GM21526 (cell line): ENCODE data around the gene DEFB118.
"Not testable (repeated sequence)": the region's sequence is repeated elsewhere in the genome, so short reads cannot be mapped to it uniquely, and the experiment has no call there.

Experiments
- ATAC-seq: cut with Tn5 transposase; IDR thresholded peaks from one replicate; pipeline ENCODE4 v1.9.1; 2021; ENCODE audit warnings: moderate library complexity; ENCODE audit not compliant: unreplicated experiment, low FRiP score

Gene DEFB118, protein sequence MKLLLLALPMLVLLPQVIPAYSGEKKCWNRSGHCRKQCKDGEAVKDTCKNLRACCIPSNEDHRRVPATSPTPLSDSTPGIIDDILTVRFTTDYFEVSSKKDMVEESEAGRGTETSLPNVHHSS

DNA sequence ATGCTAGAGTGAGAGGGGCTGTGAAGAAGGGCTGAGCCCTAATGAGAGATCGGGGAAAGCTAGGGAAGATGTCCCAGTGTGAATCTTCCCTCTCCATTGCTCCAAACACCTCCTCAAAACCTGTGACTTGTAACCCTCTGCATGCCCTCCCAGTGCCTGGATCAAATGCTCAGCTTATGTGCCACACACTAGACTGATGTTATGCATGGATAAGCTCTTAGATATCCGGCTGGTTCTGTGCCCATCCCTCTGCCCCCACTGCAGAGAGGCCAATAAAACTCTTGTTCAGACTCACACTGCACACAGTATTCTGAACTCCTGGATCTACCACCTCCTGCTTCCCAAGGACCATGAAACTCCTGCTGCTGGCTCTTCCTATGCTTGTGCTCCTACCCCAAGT, at the start of gene DEFB118:
DEFB118 (plus strand) TSS at position 301 of the 400 bp plus-strand sequence; CDS start at position 351, 50 bp downstream.
- ATAC-seq: no peak

DNA sequence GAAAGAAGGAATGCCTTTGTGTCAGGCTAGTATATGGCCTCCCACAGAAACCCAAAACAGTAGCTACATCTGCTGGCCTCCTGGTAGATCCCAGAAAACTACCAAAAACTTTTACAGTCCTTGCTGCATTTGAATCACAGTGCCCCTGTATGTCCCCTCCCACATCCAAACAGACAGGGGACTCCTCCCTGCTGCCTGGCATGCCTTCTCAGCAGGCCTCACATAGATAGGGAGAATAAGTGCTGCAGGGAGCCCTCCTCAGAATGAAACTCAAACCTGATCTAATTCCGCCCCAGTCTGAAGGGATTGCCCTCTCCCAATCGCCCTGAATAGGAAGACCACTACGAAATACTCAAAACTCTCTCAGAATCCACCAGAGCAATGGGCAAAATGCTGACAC, 45.9 kb upstream of the DEFB118 start:
- ATAC-seq: no peak

DNA sequence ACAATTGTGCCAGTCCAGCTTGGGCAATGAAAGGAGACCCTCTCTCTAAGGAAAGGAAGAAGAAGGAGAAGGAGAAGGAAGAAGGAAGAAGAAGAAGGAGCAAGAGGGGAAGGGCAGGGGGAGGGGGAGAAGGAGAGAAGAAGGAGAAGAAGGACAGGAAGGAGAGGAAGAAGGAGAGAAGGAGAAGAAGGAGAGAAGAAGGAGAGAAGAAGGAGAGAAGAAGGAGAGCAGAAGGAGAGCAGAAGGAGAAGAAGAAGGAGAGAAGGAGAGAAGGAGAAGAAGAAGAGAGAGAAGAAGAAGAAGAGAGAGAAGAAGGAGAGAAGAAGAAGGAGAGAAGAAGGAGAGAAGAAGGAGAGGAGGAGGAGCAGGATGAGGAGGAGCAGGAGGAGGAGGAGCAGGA, 37.5 kb upstream of the DEFB118 start:
- ATAC-seq: no peak

- no peak for ATAC-seq
Observed at GRCh38 chr20:31341470-31341869, 26.9 kb upstream of the DEFB118 start.

DNA sequence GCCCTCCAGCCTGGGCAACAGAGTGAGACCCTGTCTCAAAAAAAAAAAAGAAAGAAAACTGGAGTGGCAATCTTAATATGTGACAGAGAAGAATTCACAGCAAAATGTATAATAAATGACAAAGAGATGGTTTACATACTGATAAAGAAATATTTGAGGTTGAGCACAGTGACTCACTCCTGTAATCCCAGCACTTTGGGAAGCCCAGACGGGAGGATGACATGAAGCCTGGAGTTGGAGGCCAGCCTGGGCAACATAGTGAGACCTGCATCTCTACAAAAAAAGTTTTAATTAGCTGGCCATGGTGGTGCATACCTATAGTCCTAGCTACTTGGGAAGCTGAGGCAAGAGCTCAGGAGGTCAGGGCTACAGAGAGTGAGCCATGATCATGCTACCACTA, 12.4 kb upstream of the DEFB118 start:
- ATAC-seq: no peak

- no peak for ATAC-seq
Observed at GRCh38 chr20:31363295-31363694, 5.1 kb upstream of the DEFB118 start.

- ATAC-seq: not testable (repeated sequence)
Observed at GRCh38 chr20:31364272-31364671, 4.1 kb upstream of the DEFB118 start.

GRCh38 chr20:31374346-31374745, 5.9 kb downstream of the DEFB118 start:
- no peak for ATAC-seq

DNA sequence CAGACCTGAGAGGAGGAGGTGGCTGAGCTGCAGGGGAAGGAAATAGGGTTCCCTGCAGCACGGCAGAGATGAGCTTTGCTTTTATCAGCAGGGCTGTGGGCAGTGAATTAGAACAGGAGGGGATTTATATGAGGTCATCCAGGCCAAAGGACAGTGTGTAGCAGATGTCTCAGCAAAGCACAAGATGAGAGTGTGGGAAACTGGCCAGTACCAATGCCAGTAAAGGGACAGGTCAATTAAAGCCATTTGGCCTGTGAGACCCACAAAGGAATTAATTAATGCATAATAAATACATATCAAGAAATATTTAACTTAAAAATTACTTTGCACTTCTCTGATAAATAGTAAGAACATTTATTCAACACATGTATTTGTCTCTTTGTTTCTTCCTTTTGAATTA, 22.1 kb downstream of the DEFB118 start, which contains the start of gene DEFB119:
DEFB119 (minus strand) TSS at position 101 of the 400 bp plus-strand sequence. CDS start 107 bp downstream, outside the sequence.
- ATAC-seq: no peak

DNA sequence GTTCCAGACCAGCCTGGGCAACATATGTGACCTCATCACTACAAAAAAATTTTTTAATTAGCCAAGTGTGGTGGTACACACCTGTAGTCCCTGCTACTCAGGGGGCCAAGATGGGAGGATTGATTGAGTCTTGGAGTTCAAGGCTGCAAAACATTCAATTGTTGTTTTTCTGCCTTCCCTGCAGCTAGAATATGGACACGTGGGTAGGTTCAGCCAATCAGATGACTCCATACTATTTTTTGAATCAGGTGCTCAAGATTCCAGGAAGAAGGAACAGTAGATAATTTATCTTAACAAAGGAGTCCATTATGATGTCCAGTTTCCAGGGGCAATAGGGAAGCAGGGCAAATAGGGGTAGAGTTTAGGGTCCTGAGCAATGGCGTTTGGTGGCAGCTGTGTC, 24.4 kb downstream of the DEFB118 start:
- no peak for ATAC-seq

GRCh38 chr20:31394900-31395299, 26.5 kb downstream of the DEFB118 start:
- ATAC-seq: no peak

DNA sequence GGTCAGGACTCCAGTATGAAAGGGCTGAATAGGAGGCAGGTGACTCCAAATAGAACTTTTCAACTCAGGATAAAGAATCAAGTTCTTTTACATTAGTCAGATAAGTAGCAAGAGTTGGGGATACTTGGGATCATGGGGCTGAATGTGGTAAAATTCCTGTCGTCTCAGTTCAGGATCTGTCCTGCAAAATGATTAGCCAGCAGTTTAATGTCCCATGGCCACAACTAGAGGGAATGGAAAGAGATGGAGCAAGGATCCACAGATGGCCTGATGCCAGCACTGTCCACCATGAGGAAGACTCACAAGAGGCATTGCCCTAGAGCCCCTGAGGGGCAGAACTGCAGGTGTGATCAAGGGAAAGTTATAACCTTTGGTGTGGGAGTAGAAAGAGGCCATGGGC, 35.5 kb downstream of the DEFB118 start:
- no peak for ATAC-seq

- ATAC-seq: no peak
Observed at GRCh38 chr20:31406115-31406514, 37.7 kb downstream of the DEFB118 start, which contains the start of gene DEFB121. TSS of gene DEFB121 (minus strand) at chr20:31406215. CDS start at chr20:31406152, 63 bp downstream.

DNA sequence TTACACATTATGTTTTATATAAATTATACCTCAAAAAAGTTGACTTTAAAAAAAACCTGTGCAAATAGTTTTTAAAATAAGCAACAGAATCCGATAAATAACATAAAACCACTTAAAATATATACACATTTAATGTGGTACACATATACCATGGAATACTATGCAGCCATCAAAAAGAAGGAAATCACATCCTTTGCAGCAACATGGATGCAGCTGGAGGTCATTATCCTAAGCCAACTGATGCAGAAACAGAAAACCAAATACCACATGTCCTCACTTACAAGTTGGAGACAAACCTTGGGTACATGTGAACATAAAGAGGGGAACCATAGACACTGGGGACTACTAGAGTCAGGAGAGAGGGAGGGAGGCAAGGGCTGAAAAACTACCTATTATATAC, 41.6 kb downstream of the DEFB118 start:
- ATAC-seq: no peak

- ATAC-seq: no peak
Observed at GRCh38 chr20:31414381-31414780, 46.0 kb downstream of the DEFB118 start.

GRCh38 chr20:31415653-31416052, 47.3 kb downstream of the DEFB118 start:
- ATAC-seq: no peak

GRCh38 chr20:31418307-31418706, 49.9 kb downstream of the DEFB118 start:
- ATAC-seq: no peak
